Ovary (tissue), 9 donors: ENCODE measurements around the gene TMEM259. TPM values are rescaled to one million over a fixed set of nuclear protein-coding genes. Genes with fewer than 3 reads are reported as not detected.

Experiments used
- DNase-seq, 5 donors: peaks; one replicate each; pipeline ENCODE4 v3.0.0-alpha.2; 2019 to 2020
- H3K27ac ChIP-seq, 2 donors: fragments of 200-600 bp; one replicate each; pipeline versions ENCODE4 v1.5.1 to v1.8.0; 2019 to 2022
- H3K27me3 ChIP-seq: fragments of 200-600 bp; one replicate; pipeline ENCODE4 v1.8.0; 2022
- H3K36me3 ChIP-seq: fragments of 200-600 bp; sonication (generic); one replicate; pipeline ENCODE4 v1.5.1; 2019
- H3K4me1 ChIP-seq: one replicate; pipeline ENCODE4 v1.8.1; 2013; ENCODE audit warnings: mild to moderate bottlenecking, moderate library complexity; ENCODE audit not compliant: insufficient read depth
- H3K4me3 ChIP-seq: fragments of 200-600 bp; sonication (generic); one replicate; pipeline ENCODE4 v1.5.1; 2017
- H3K9me3 ChIP-seq, 2 donors: fragments of 200-600 bp in 1 of 2; sonication (generic) in 1 of 2; one replicate each; pipeline versions ENCODE4 v1.5.1 to v1.8.1; 2013 to 2019; ENCODE audit warnings: mild to moderate bottlenecking in 1 of 2, moderate library complexity in 1 of 2
- CTCF ChIP-seq, 3 donors: fragments of 450-650 bp in 2 of 3; fragments of 200-600 bp in 1 of 3; IDR thresholded peaks; one replicate each; pipeline versions ENCODE4 v1.5.1 to v1.8.0; 2016 to 2022; ENCODE audit warnings: antibody characterized with exemption in 3 of 3, mild to moderate bottlenecking in 1 of 3
- EP300 ChIP-seq: sonication (generic); formaldehyde crosslinking; IDR thresholded peaks from one replicate; pipeline ENCODE4 v1.6.1; 2017; ENCODE audit warnings: antibody characterized with exemption
- POLR2A ChIP-seq: fragments of 450-650 bp; IDR thresholded peaks from one replicate; pipeline ENCODE4 v1.6.1; 2017; ENCODE audit warnings: antibody characterized with exemption, mild to moderate bottlenecking, moderate library complexity
- WGBS, 3 donors: extraction: QIAGEN DNeasy Blood & Tissue Kit in 1 of 3; methylation state at CpG; one replicate each; pipeline versions ENCODE4 v1.1.5 to v1.1.7; 2013 to 2017; 5-methylcytosine and 5-hydroxymethylcytosine counted together
- intact Hi-C, 4 donors: fragments of 100-400 bp; cut with DNase I; formaldehyde crosslinking; loops; one replicate each; pipeline versions ENCODE4 v1.11.0 to v1.15.1; 2022 to 2023
- polyA plus RNA-seq, 2 donors: library from polyadenylated mRNA; stranded (reverse); fragments of 200-250 nt in 1 of 2; fragments of 350-450 nt in 1 of 2; fragmentation: Illumina TruSeq in 1 of 2; extraction: RNeasy Lipid Tissue Mini Kit (QIAGEN cat#74804) in 1 of 2; gene quantifications; one replicate each; pipeline ENCODE4 v1.2.3, GENCODE V29; 2013 to 2014
- total RNA-seq, 7 donors: library from RNA; depleted of rRNA in 2 of 7; stranded (reverse); fragments of >200 nt in 2 of 7; fragmentation: NEBNext Ultra II Directional in 3 of 7; extraction: Animal tissue kit (Norgen Biotek cat#: 25700) in 3 of 7; gene quantifications; one replicate each; pipeline versions ENCODE4 v1.1.0 to v1.2.4, GENCODE V29; 2016 to 2023
- donor health status: DM: no; HTN: no; CAD: no; lungs with moderate emphysema.
- donor health status: DM: no; HTN: no; CAD: no.
- donor health status: Bipolar disorder and iron deficiency.
- donor health status: DM: yes; HTN: yes; CAD: no.
- donor health status: DM: no; HTN: no; CAD: no.
- donor health status: DM: yes; HTN: yes; CAD: no.

TMEM259 gene
- total and polyA plus RNA-seq, 9 donors, result 26.0 to 196 (median 127) TPM

- Histone ChIP-seq H3K9me3 (no peaks in the 10 kb centered on the region), H3K4me1 (no peaks in the 10 kb centered on the region), H3K36me3 (no peaks in the 10 kb centered on the region), H3K27me3 (no peaks in the 10 kb centered on the region), H3K27ac (no peak overlapping the region), H3K4me3 (no peak overlapping the region)
- no peak for DNase-seq
- intact Hi-C loops, result no loop called here
- 81 to 86% (median 85%) methylated on average over 20 of the region's 20 CpGs for WGBS, 3 donors
- no peak for TF ChIP-seq CTCF (IDR thresholded peaks at IDR 0.05)
- TF ChIP-seq POLR2A, result no peak
- TF ChIP-seq EP300, result no peak
Observed at GRCh38 chr19:1047696-1048147, 26.8 kb upstream of the TMEM259 start.

- no peak overlapping the region for H3K4me3 ChIP-seq
- no peaks in the 10 kb centered on the region for H3K27me3 ChIP-seq
- no peak for DNase-seq
- no peaks in the 10 kb centered on the region for H3K4me1 ChIP-seq
- intact Hi-C loops, result no loop called here
- no peak for TF ChIP-seq POLR2A
- no peak for TF ChIP-seq CTCF (IDR thresholded peaks at IDR 0.05)
- TF ChIP-seq EP300, result no peak
- no peak overlapping the region for H3K27ac ChIP-seq
- H3K36me3 ChIP-seq, result no peaks in the 10 kb centered on the region
- 88 to 92% (median 89%) methylated on average over 64 to 77 of the region's 77 CpGs for WGBS, 3 donors
- no peaks in the 10 kb centered on the region for H3K9me3 ChIP-seq
Observed at GRCh38 chr19:1046836-1047695, 26.1 kb upstream of the TMEM259 start.

GRCh38 chr19:1046117-1046626, 25.2 kb upstream of the TMEM259 start:
- no peaks in the 10 kb centered on the region for H3K9me3 ChIP-seq
- intact Hi-C loops, result no loop called here
- H3K4me3 ChIP-seq, result no peak overlapping the region
- no peak overlapping the region for H3K27ac ChIP-seq
- peaks cover 3% of the 10 kb centered on the region for H3K4me1 ChIP-seq
- TF ChIP-seq CTCF (IDR thresholded peaks at IDR 0.05), result no peak
- no peak for TF ChIP-seq POLR2A
- TF ChIP-seq EP300, result no peak
- no peaks in the 10 kb centered on the region for H3K36me3 ChIP-seq
- H3K27me3 ChIP-seq, result peaks cover 5% of the 10 kb centered on the region
- 81 to 87% (median 83%) methylated on average over 33 of the region's 33 CpGs for WGBS, 3 donors
- DNase-seq, result no peak

GRCh38 chr19:1045247-1045603, 24.3 kb upstream of the TMEM259 start:
- intact Hi-C loops, result no loop called here
- TF ChIP-seq CTCF (IDR thresholded peaks at IDR 0.05) (no peak), EP300 (no peak), POLR2A (no peak)
- Histone ChIP-seq H3K27me3 (peaks cover 5% of the 10 kb centered on the region), H3K36me3 (no peaks in the 10 kb centered on the region), H3K9me3 (no peaks in the 10 kb centered on the region), H3K4me1 (peaks cover 8% of the 10 kb centered on the region), H3K4me3 (no peak overlapping the region), H3K27ac (no peak overlapping the region)
- DNase-seq, result no peak
- 67 to 71% (median 70%) methylated on average over 10 of the region's 10 CpGs for WGBS, 3 donors
